SU-DHL-6 (cell line): ENCODE measurements around the gene NDUFA12.

Experiments used
- CTCF ChIP-seq: fragments of 200-600 bp; sonication (generic); IDR thresholded peaks from one replicate; pipeline ENCODE4 v1.5.1; 2017; ENCODE audit warnings: antibody characterized with exemption, mild to moderate bottlenecking, low read length, moderate library complexity; ENCODE audit not compliant: insufficient read depth, poor library complexity, severe bottlenecking
- EZH2phosphoT487 ChIP-seq: fragments of 200-600 bp; sonication (generic), shearing (Covaris generic); conservative IDR thresholded peaks from 2 replicates; pipeline ENCODE4 v1.6.1; 2018; ENCODE audit warnings: mild to moderate bottlenecking, antibody characterized with exemption, low read length, moderate library complexity, mixed read lengths

DNA sequence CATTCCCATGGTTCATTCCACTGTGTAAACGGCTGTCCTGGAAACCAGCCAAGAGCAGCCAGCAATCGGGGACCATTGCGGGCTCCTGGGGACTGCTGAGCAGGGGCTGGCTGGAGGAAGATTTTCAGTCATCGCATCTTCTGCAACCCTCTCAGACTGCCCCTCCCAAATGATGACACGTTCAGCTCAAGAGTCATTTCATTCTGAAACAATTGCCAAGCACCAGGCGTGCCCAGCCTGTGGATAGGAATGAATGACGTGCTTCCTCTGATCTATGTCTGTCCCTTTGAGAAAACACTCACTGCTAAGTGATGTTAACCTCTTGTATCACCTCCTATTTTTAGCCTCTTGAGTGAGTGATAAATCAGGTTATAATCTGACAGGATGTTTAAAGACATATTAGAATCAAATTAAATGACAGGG lies 62.0 kb downstream of the NDUFA12 start:
- no peak for TF ChIP-seq CTCF
- no peak for TF ChIP-seq EZH2phosphoT487
